ENCODE data around the gene PDZD4.

- TF ChIP-seq, protein P1, sequence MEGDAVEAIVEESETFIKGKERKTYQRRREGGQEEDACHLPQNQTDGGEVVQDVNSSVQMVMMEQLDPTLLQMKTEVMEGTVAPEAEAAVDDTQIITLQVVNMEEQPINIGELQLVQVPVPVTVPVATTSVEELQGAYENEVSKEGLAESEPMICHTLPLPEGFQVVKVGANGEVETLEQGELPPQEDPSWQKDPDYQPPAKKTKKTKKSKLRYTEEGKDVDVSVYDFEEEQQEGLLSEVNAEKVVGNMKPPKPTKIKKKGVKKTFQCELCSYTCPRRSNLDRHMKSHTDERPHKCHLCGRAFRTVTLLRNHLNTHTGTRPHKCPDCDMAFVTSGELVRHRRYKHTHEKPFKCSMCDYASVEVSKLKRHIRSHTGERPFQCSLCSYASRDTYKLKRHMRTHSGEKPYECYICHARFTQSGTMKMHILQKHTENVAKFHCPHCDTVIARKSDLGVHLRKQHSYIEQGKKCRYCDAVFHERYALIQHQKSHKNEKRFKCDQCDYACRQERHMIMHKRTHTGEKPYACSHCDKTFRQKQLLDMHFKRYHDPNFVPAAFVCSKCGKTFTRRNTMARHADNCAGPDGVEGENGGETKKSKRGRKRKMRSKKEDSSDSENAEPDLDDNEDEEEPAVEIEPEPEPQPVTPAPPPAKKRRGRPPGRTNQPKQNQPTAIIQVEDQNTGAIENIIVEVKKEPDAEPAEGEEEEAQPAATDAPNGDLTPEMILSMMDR (IDR thresholded peaks at IDR 0.05; ENCODE audit: low read depth, low read length): no peak
- no peak for TF ChIP-seq EZH2phosphoT487 (IDR thresholded peaks at IDR 0.05; ENCODE audit: low read depth)
Measured at GRCh38 chrX:153761863-153762262, 68.5 kb downstream of the PDZD4 start.
